ENCODE data around the gene NCAPG. TPM values are rescaled to one million over a fixed set of nuclear protein-coding genes. Genes with fewer than 3 reads are reported as not detected.

NCAPG gene
- total and polyA plus RNA-seq, 2 of the 4 experiments (the other 2 are of a cell fraction): 10.9 to 26.7 TPM

- peak overlapping the region; percentile 77 for H2BK5ac ChIP-seq (ENCODE audit: low read depth, low read length, poor library complexity, severe bottlenecking)
- peaks cover 4% of the 10 kb centered on the region; the same call in 1 of the 2 replicates for H3K36me3 ChIP-seq (ENCODE audit: control insufficient read depth, insufficient read depth, low read length)
- 0 out of 2 replicates have a peak overlapping the region, but pooled peaks have one; percentile 1 for H3K56ac ChIP-seq (ENCODE audit: extremely low read depth, insufficient read depth, low read length)
- no peaks in the 10 kb centered on the region for H3K9me3 ChIP-seq (ENCODE audit: control insufficient read depth, insufficient read depth, low read length)
- no CpG with 5 or more reads among the region's 7 CpGs for WGBS, 2 experiments (ENCODE audit: extremely low coverage in 2 of 2, insufficient read length in 1 of 2)
- ChIA-PET POLR2A (ENCODE audit: unreplicated experiment) (interaction anchor here (0.9 to 1.3 kb wide), 2 partner anchors 195 to 261 kb away, joined by 3 read pairs; partner anchors contain the start of gene MED28), CTCF (interaction anchor here (0.8 to 2.4 kb wide), 3 partner anchors 29 to 261 kb away, joined by 3 to 7 read pairs (median 3); partner anchors contain the start of gene FAM184B)
- H3K4ac ChIP-seq (ENCODE audit: low read depth, low read length): no peak overlapping the region
- peak overlapping the region; percentile 72; the same call in 1 of the 2 replicates for H3K23ac ChIP-seq (ENCODE audit: low read depth, low read length)
- no peak overlapping the region for H2AK9ac ChIP-seq (replicated peaks; ENCODE audit: low read depth, low read length, poor library complexity)
- peak overlapping the region; percentile 97 for H3K4me2 ChIP-seq (ENCODE audit: low read depth, low read length)
- ATAC-seq (ENCODE audit: low read depth) (no peak), DNase-seq (no peak)
- H4K8ac ChIP-seq (ENCODE audit: low read depth in 2 of 2, low read length in 2 of 2): no peak overlapping the region
- peaks cover 23% of the 10 kb centered on the region; the same call in 1 of the 2 replicates for H4K20me1 ChIP-seq (ENCODE audit: insufficient read depth, low read length)
- H3K14ac ChIP-seq (replicated peaks; ENCODE audit: low read depth, low read length): no peak overlapping the region
- no TSS peak for BruUV-seq (replicated peaks)
- no peak overlapping the region for H2BK15ac ChIP-seq (ENCODE audit: low read depth, low read length)
- no peak overlapping the region for H2AFZ ChIP-seq (replicated peaks; ENCODE audit: low read length, poor library complexity)
- peaks cover 2% of the 10 kb centered on the region; the same call in 1 of the 2 replicates for H3K4me1 ChIP-seq (ENCODE audit: control insufficient read depth, insufficient read depth, low read length)
- H4K5ac ChIP-seq (ENCODE audit: low read depth, low read length): no peak overlapping the region
- peak overlapping the region; percentile 50; the same call in 1 of the 2 replicates for H3K27ac ChIP-seq (ENCODE audit: insufficient read depth, low read length)
- intact Hi-C loops (cut with micrococcal nuclease): loop anchor here (2.0 to 10.0 kb wide), 4 partner anchors 125 to 783 kb away; no protein-coding TSS in a partner anchor
- in situ Hi-C loops (cut with MboI; ENCODE audit: low sequenced_read_pairs): loop anchor here (10.0 to 25.0 kb wide), 2 partner anchors 222 to 785 kb away; partner anchors contain the start of gene LAP3
- H2BK20ac ChIP-seq (ENCODE audit: low read depth, low read length): no peak overlapping the region
- no peak overlapping the region for H2AK5ac ChIP-seq (ENCODE audit: low read depth, low read length)
- dilution Hi-C loops (cut with HindIII; ENCODE audit: low sequenced_read_pairs, unreplicated experiment): no loop called here
- H2BK120ac ChIP-seq (ENCODE audit: low read depth, low read length): no peak overlapping the region
- TF ChIP-seq RFX5 (IDR thresholded peaks at IDR 0.05; ENCODE audit: low read depth, low read length) (no peak), CTCF (conservative IDR thresholded peaks at IDR 0.05; ENCODE audit: low read depth, low read length) (no peak), CEBPB (IDR thresholded peaks at IDR 0.05; ENCODE audit: low read depth, low read length) (no peak), RCOR1 (IDR thresholded peaks at IDR 0.05; ENCODE audit: insufficient replicate concordance, low read length) (no peak), SMC3 (IDR thresholded peaks at IDR 0.05; ENCODE audit: low read depth, low read length) (no peak), MAFK (IDR thresholded peaks at IDR 0.05; ENCODE audit: low read depth, low read length) (no peak), ELK1 (IDR thresholded peaks at IDR 0.05; ENCODE audit: borderline replicate concordance, low read depth, low read length) (no peak), POLR2A (IDR thresholded peaks at IDR 0.05; ENCODE audit: low read depth, low read length) (no peak), BHLHE40 (IDR thresholded peaks at IDR 0.05; ENCODE audit: low read depth, low read length) (no peak), USF2 (IDR thresholded peaks at IDR 0.05; ENCODE audit: low read depth, low read length) (no peak), NFE2L2 (IDR thresholded peaks at IDR 0.05; ENCODE audit: low read depth, low read length) (no peak), MAZ (IDR thresholded peaks at IDR 0.05; ENCODE audit: borderline replicate concordance, low read depth, low read length) (no peak)
- peak overlapping the region; percentile 89 for H3K9ac ChIP-seq (ENCODE audit: low read depth, low read length)
- peak overlapping the region; percentile 82 for H3K4me3 ChIP-seq (ENCODE audit: insufficient read depth, low read depth, low read length)
- H4K91ac ChIP-seq (ENCODE audit: insufficient read depth, low read depth, low read length): no peak overlapping the region
- H3K9me1 ChIP-seq (ENCODE audit: insufficient read depth, low read length): no peaks in the 10 kb centered on the region
- peaks cover 4 to 20% of the 10 kb centered on the region in 2 experiments for H3K79me1 ChIP-seq (ENCODE audit: low read depth in 1 of 2, low read length in 2 of 2)
- H3K27me3 ChIP-seq (ENCODE audit: control insufficient read depth, insufficient read depth, low read length): no peaks in the 10 kb centered on the region
- no peak overlapping the region for H3K18ac ChIP-seq (ENCODE audit: low read depth, low read length)
Observed at GRCh38 chr4:17809667-17810066, 1.1 kb upstream of the NCAPG start.
